ENCODE measurements around the gene AQP12B. TPM values are rescaled to one million over a fixed set of nuclear protein-coding genes. Genes with fewer than 3 reads are reported as not detected.

AQP12B gene
- total and polyA plus RNA-seq, 2 of the 13 experiments (the other 11 are each of a cell fraction or from before 2014, with no cell fraction given), result not detected

DNA sequence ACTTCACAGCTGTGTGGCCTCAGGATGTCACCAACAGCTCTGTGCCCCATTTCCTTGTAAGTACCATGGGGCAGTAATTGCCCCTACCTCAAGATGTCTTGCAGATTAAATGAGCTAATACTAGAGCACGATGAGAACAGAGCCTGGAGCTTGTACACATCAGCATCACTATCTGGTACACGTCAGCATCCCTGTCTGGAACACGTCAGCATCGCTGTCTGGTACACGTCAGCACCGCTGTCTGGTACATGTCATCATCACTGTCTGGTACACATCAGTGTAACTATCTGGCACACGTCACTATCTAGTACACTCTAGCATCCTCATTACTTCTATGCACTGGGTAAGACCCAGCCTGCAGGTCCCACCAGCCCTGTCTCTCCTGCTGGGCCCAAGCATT lies 46.1 kb upstream of the AQP12B start:
- POLR2A ChIA-PET, result no interaction called here
- H3K79me2 ChIP-seq (ENCODE audit: insufficient read depth, low read length), result no peaks in the 10 kb centered on the region
- no peak overlapping the region for H3K27ac ChIP-seq (ENCODE audit: extremely low read length, insufficient read depth, low read length)
- CTCF ChIA-PET (ENCODE audit: low intra/inter-chr PET ratio, low total read pairs), result no interaction called here
- no peak overlapping the region for H2AFZ ChIP-seq (ENCODE audit: low read length)
- H3K4me3 ChIP-seq (replicated peaks in 1 of 3; ENCODE audit: insufficient read depth in 1 of 3, low read depth in 2 of 3, low read length in 3 of 3), result no peak overlapping the region
- H4K20me1 ChIP-seq (ENCODE audit: insufficient read depth, low read length), result no peaks in the 10 kb centered on the region
- no peak overlapping the region for H3K9ac ChIP-seq (ENCODE audit: insufficient read depth, low read depth, low read length)
- no peaks in the 10 kb centered on the region for H3K4me1 ChIP-seq (ENCODE audit: insufficient read depth, low read length)
- in situ Hi-C loops (cut with HindIII; ENCODE audit: extremely low pct_ligation_motif_present, low pct_unique_long_range_greater_than_20kb) (no loop called here), intact Hi-C loops (cut with micrococcal nuclease; ENCODE audit: unreplicated experiment) (no loop called here)
- no peaks in the 10 kb centered on the region for H3K9me3 ChIP-seq (ENCODE audit: low read length)
- H3K36me3 ChIP-seq (replicated peaks in 1 of 2; ENCODE audit: control insufficient read depth in 1 of 2, insufficient read depth in 2 of 2, low read length in 2 of 2), result no peaks in the 10 kb centered on the region
- H3K27me3 ChIP-seq (ENCODE audit: control insufficient read depth in 1 of 2, insufficient read depth in 2 of 2, low read length in 2 of 2), result peaks cover 52 to 93% of the 10 kb centered on the region in 2 experiments
- H3K4me2 ChIP-seq (ENCODE audit: low read depth, low read length), result no peak overlapping the region
- DNase-seq (ENCODE audit: low spot score) (no peak), ATAC-seq (no peak), FAIRE-seq (no peak)
- BruUV-seq (replicated peaks), result no TSS peak
- peak; percentile 90 for TF ChIP-seq CREB1 (IDR thresholded peaks at IDR 0.05)
- no peak for TF ChIP-seq CREB1 (CRISPR knock-in tag; IDR thresholded peaks at IDR 0.05)
- no peak for TF ChIP-seq MIER2 (CRISPR knock-in tag; IDR thresholded peaks at IDR 0.05)
- 0% methylated on average over 6 of the region's 7 CpGs for WGBS (ENCODE audit: low lambda C conversion rate)

DNA sequence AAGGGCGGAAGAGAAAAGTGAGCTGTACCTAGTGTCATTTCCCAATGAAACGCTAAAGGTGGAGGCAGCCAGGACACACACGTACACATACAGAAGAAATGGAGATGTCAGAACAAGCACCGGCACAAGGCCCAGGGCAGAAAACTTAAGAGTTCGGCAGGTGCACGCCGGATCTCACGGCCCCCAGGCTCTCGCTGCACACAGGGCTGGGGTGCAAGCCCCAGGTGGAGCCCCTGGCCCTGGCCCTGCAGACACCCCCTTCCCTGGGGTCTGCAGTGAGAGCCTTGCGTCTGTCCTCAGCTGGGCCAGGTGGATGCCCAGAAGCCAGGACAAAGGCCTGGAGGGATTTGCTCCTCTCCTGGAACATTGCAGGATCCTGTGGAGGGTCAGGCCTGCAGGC lies 45.7 kb upstream of the AQP12B start:
- DNase-seq (ENCODE audit: low spot score) (no peak), ATAC-seq (no peak), FAIRE-seq (no peak)
- no peaks in the 10 kb centered on the region for H3K36me3 ChIP-seq (replicated peaks in 1 of 2; ENCODE audit: control insufficient read depth in 1 of 2, insufficient read depth in 2 of 2, low read length in 2 of 2)
- in situ Hi-C loops (cut with HindIII; ENCODE audit: extremely low pct_ligation_motif_present, low pct_unique_long_range_greater_than_20kb) (no loop called here), intact Hi-C loops (cut with micrococcal nuclease; ENCODE audit: unreplicated experiment) (no loop called here)
- no peak overlapping the region for H3K4me2 ChIP-seq (ENCODE audit: low read depth, low read length)
- H3K4me1 ChIP-seq (ENCODE audit: insufficient read depth, low read length), result no peaks in the 10 kb centered on the region
- H4K20me1 ChIP-seq (ENCODE audit: insufficient read depth, low read length), result no peaks in the 10 kb centered on the region
- no peaks in the 10 kb centered on the region for H3K9me3 ChIP-seq (ENCODE audit: low read length)
- POLR2A ChIA-PET, result no interaction called here
- no peak overlapping the region for H3K9ac ChIP-seq (ENCODE audit: insufficient read depth, low read depth, low read length)
- CTCF ChIA-PET (ENCODE audit: low intra/inter-chr PET ratio, low total read pairs), result no interaction called here
- H2AFZ ChIP-seq (ENCODE audit: low read length), result no peak overlapping the region
- no peaks in the 10 kb centered on the region for H3K79me2 ChIP-seq (ENCODE audit: insufficient read depth, low read length)
- BruUV-seq (replicated peaks), result no TSS peak
- WGBS (ENCODE audit: low lambda C conversion rate), result 9% methylated on average over 9 of the region's 10 CpGs
- no peak overlapping the region for H3K4me3 ChIP-seq (replicated peaks in 1 of 3; ENCODE audit: insufficient read depth in 1 of 3, low read depth in 2 of 3, low read length in 3 of 3)
- H3K27ac ChIP-seq (ENCODE audit: extremely low read length, insufficient read depth, low read length), result no peak overlapping the region
- peaks cover 52 to 93% of the 10 kb centered on the region in 2 experiments for H3K27me3 ChIP-seq (ENCODE audit: control insufficient read depth in 1 of 2, insufficient read depth in 2 of 2, low read length in 2 of 2)
- TF ChIP-seq, protein P1, sequence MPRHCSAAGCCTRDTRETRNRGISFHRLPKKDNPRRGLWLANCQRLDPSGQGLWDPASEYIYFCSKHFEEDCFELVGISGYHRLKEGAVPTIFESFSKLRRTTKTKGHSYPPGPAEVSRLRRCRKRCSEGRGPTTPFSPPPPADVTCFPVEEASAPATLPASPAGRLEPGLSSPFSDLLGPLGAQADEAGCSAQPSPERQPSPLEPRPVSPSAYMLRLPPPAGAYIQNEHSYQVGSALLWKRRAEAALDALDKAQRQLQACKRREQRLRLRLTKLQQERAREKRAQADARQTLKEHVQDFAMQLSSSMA (CRISPR knock-in tag; IDR thresholded peaks at IDR 0.05), result no peak
- TF ChIP-seq RFXAP (CRISPR knock-in tag; IDR thresholded peaks at IDR 0.05; ENCODE audit: borderline replicate concordance) (no peak), SIX4 (CRISPR knock-in tag; IDR thresholded peaks at IDR 0.05) (no peak), ATF7-NPFF (CRISPR knock-in tag; IDR thresholded peaks at IDR 0.05; ENCODE audit: low read depth) (no peak), BRCA1 (CRISPR knock-in tag; IDR thresholded peaks at IDR 0.05) (no peak), NAIF1 (CRISPR knock-in tag; IDR thresholded peaks at IDR 0.05; ENCODE audit: borderline replicate concordance) (no peak), MED1 (CRISPR knock-in tag; IDR thresholded peaks at IDR 0.05) (no peak)
- TF ChIP-seq, protein P2, sequence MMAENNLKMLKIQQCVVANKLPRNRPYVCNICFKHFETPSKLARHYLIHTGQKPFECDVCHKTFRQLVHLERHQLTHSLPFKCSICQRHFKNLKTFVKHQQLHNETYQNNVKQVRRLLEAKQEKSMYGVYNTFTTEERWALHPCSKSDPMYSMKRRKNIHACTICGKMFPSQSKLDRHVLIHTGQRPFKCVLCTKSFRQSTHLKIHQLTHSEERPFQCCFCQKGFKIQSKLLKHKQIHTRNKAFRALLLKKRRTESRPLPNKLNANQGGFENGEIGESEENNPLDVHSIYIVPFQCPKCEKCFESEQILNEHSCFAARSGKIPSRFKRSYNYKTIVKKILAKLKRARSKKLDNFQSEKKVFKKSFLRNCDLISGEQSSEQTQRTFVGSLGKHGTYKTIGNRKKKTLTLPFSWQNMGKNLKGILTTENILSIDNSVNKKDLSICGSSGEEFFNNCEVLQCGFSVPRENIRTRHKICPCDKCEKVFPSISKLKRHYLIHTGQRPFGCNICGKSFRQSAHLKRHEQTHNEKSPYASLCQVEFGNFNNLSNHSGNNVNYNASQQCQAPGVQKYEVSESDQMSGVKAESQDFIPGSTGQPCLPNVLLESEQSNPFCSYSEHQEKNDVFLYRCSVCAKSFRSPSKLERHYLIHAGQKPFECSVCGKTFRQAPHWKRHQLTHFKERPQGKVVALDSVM (CRISPR knock-in tag; IDR thresholded peaks at IDR 0.05), result no peak

Measured in HepG2 (cell line).